HG02623 (cell line): Measurements from ENCODE around the gene PPP1R14D.

Experiments used
- ATAC-seq: cut with Tn5 transposase; IDR thresholded peaks from one replicate; pipeline ENCODE4 v1.9.1; 2021; ENCODE audit warnings: moderate library complexity; ENCODE audit not compliant: unreplicated experiment

Gene PPP1R14D

GRCh38 chr15:40823572-40824343, 4.8 kb downstream of the PPP1R14D start:
- ATAC-seq: no peak

GRCh38 chr15:40821195-40821594, 7.3 kb downstream of the PPP1R14D start:
- ATAC-seq: no peak

DNA sequence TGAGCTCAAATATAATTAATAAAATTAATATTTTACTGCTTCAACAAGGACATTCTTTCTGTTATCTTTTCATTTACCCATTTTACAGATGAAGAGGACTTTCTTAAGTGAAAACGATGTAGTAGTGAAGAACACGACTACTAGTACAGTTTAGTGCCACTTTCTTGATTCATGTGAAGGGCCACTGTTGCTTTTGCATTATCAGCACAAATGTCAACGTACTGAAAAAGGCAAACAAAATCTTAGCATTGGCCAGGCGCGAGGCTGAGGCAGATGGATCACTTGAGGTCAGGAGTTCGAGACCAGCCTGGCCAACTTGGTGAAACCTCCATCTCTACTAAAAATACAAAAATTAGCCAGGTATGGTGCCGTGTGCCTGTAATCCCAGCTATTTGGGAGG, 9.5 kb downstream of the PPP1R14D start:
- no peak for ATAC-seq

DNA sequence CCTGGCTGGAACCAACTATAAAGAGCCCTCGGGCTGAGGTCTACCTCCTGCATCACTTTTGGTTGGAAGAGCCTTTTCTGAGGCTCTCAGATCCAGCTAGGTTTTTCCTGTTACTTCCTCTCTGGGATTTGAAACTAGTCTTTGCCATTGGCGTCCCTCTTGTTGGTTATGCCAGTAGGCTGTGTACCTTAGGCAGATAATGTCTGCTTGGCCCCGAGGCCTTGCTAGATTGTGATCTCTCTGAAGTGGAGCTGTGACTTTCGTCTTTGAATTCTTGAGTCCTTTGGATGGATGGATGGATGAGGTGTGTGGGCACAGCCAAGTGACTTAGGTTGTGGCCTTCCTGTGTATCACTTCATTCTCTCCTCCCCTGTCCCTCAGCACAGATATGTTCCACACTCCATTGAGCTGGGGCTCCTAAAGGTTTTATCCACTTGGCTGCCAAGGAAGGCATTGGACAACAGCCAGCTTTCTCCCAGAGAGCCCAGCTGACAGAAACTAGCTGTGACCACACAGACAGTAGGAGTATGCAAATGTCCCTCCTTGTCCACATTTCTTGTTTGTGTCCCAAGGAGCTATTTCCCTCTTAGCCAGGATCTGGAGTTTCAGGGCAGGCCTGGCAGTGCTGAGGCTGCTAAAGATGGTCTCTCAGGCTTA, 13.3 kb downstream of the PPP1R14D start:
- ATAC-seq: no peak

DNA sequence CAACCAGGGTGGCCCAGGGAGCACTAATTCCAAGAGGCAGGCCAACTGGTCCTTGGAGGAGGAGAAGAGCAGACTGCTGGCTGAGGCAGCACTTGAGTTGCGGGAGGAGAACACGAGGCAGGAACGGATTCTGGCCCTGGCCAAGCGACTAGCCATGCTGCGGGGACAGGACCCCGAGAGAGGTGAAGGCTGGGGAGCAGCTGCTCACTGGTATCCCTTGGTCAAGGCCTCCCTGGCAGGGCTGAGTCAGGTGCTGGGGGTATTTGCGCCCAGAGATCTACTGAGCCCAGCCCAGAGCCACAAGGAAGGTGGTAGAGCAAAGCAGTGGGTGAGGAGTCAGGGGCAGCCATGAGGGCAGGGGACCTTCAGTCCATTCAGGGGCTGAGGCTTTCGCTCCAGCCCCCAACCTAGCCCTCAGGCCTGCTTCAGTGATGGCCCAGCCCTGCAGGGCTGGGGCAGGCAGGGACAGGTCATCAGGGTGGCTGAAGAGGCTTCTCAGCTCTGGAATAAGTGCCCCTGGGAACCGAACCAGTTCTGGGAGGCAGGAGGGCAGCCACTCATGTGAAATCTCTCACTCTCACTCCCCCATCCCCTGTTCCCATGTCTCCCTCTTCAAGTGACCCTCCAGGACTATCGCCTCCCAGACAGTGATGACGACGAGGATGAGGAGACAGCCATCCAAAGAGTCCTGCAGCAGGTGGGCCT, 15.6 kb downstream of the PPP1R14D start:
- ATAC-seq: no peak

GRCh38 chr15:40808861-40809450, 19.6 kb downstream of the PPP1R14D start:
- ATAC-seq: no peak

DNA sequence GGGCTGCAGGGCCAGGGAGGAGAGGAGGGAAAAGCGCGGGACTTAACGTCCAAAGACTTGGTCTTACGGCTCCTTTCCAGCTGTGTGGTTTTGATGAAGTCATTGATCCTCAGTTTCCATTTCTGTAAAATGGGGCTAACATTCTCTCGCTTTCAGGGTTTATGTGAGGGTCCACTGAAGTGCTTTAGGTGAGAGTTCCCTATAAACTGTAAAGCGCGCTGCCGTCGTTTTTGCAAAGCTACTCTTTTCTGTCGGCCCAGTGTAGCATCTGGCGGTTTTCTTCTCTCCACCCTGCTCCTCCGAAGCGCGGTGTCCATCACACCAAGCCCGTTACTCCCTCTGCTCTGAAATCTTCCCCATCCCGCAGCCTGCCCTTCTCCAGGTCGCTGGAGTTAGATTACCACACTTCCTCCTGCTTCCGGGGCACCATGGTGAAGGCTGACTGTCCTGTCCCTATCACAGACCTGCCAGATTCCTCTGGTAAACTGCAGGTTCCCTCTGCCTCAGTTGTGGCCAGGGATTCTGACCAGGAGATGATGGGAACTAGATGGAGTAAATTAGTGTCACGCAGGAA, 20.5 kb downstream of the PPP1R14D start:
- no peak for ATAC-seq

- peak; percentile 92 for ATAC-seq
Observed at GRCh38 chr15:40807028-40807887, 21.2 kb downstream of the PPP1R14D start, which contains the start of the genes DNAJC17 and ZFYVE19. Gene DNAJC17, minus strand, starts transcription at chr15:40807473. Its CDS starts 27 bp downstream, at chr15:40807446. Gene ZFYVE19, plus strand, starts transcription at chr15:40807089. Its CDS starts 501 bp downstream, at chr15:40807590.

GRCh38 chr15:40806672-40807027, 21.9 kb downstream of the PPP1R14D start:
- ATAC-seq: no peak

GRCh38 chr15:40803688-40804087, 24.8 kb downstream of the PPP1R14D start:
- no peak for ATAC-seq

GRCh38 chr15:40803076-40803475, 25.4 kb downstream of the PPP1R14D start:
- no peak for ATAC-seq

DNA sequence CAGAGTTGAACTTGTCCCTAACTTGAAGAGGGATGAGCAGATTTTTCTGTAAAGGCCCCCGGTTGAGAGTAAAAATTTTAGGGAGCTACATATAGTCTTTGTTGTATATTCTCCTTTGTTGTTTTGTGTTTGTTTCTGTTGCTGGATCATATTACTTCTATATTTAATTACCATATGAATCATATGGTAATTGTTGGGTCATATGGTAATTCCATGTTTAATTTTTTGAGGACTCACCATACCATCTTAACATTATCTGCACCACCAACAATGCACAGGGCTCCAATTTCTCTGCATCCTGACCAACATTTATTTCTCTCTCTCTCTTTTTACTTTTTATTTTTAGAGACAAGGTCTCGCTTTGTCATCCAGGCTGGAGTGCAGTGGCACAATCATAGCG, 29.0 kb downstream of the PPP1R14D start:
- ATAC-seq: no peak

DNA sequence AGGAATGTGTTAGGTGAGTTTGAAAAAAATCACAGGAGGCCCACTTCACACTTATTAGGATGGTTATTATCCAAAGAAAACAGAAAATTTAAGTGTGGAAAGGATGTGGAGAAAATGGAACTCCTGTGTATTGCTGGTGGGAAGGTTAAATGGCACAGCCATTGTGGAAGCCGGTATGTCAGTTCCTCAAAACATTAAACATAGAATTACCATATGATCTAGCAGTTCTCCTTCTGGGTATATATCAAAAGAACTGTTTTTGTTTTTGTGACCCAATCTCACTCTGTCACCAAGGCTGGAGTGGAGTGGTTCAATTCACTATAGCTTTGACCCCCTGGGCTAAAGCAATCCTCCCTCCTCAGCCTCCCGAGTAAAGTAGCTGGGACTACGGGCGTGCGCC, 32.0 kb downstream of the PPP1R14D start:
- ATAC-seq: no peak

DNA sequence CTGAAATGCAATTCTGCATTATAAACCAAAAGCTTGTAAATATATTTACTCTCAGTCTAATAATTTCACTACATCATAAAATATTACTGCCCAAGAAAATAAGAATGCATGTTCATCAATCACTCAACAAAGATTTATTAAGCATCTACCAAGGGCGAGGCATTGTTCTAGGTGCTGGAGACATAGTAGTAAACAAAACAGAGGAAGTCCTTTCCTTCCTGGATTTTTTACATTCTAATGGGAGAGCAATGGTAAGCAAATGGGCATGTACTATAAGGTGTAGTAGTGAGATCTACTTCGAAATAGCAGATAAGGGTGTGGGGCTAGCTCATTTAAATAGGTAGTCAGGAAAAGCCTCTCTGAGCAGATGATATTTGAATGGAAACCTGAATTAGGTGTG, 32.5 kb downstream of the PPP1R14D start:
- ATAC-seq: no peak

DNA sequence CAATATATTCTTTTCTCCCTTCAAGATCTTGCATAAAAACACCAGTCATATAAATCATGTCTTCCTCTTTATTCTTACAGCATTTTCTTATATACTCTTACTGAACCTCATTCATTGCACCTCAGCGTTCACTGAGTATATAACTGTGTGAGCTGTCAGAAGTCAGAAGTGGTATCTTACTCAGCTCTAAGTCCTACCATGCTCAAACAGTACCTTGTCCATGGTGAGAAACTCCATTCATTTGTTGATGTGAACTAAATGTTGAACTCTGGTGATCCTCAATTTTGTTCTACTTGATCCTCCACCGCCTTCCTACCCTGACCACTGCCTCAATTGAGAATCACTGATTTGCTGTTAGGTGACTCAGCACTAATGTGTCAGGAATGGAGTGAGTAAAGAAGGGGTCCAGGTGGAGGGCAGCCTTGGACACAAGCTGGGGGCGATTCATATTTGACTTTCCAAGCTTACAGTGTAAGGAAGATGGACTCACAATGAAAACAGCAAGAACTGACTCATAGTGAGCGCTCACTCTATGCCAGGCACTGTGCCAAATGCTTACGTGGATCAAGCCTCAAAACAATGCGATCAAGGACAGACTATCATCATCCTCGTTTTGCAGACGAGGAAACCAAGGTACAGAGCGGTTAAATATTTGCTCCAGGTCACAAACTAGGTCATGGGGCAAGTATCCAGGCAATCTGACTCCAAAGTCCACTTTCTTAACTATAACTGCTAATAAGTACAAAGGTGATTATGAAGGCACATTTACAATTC, 35.1 kb downstream of the PPP1R14D start:
- no peak for ATAC-seq

GRCh38 chr15:40792394-40792793, 36.1 kb downstream of the PPP1R14D start:
- no peak for ATAC-seq

GRCh38 chr15:40790718-40791117, 37.8 kb downstream of the PPP1R14D start:
- ATAC-seq: no peak

DNA sequence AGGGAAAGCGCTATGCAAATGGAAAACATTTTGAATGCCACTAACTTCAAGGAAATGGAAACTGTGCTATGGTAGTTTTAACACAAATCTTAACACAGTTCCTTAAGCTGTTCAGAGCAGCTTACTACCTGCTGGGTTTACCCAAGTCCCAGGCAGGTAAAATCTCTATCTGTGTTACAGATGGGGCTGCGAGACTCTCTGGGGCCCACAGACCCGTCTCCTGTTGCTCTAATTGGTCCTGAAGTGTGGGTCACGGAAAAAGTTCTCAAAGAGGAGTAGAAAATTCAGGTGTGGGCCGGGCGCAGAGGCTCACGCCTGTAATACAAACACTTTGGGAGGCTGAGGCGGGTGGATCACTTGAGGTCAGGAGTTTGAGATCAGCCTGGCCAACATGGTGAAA, 38.5 kb downstream of the PPP1R14D start:
- ATAC-seq: no peak

- ATAC-seq: no peak
Observed at GRCh38 chr15:40789119-40789518, 39.4 kb downstream of the PPP1R14D start.
